Erythroblast (primary cell): ENCODE data around the gene NTM.

Experiments used
- GATA1 ChIP-seq: IDR thresholded peaks from 2 replicates; pipeline ENCODE4 v1.6.1; 2011; ENCODE audit warnings: low read depth, mild to moderate bottlenecking, control low read depth, low read length, moderate library complexity
- POLR2A ChIP-seq: IDR thresholded peaks from 2 replicates; pipeline ENCODE4 v1.6.1; 2011; ENCODE audit warnings: mild to moderate bottlenecking, low read length

DNA sequence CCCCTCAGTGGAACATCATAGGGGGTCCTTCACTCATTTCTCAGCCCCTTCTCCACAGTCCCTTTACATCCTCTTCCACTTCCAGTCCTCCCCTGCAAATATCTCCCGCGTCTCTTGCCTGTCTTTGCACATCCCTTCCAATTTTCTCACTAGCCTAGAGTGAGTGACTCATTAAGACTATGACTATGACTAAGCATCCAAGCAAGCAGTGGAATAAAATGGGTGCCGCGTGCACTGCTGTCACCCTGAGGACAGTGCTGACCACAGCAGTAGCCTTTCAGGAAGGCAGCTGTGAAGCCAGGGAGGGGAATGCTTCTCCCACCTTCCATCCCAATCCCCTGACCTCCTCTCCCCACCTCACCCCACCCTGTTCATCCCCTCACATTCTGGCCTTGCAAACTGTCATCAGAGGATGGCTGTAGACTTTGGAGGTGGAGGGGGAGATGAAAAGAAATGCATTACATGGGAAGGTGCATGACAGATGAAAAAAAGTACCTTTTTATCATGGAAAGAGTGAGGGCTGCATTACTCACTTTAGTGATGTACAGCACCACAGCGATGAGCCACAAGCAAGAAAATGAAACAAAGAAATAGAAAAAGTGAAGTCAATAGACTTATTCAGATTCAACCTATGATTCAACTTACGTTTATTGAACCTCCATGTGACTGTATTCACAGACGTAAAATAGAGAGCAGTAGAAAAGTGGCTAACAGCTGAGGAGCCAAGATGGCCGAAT, 948.2 kb downstream of the NTM start:
- TF ChIP-seq POLR2A (no peak), GATA1 (no peak)
